ENCODE data around the gene NACC2. TPM values are rescaled to one million over a fixed set of nuclear protein-coding genes. Genes with fewer than 3 reads are reported as not detected.

Gene NACC2
- total and polyA plus RNA-seq, 2 donors (not counting 3 experiments of a cell fraction or from before 2014, with no cell fraction given), result 15.8 to 27.1 TPM

- BruUV-seq (replicated peaks), result no TSS peak
- Histone ChIP-seq H3K4me1 (ENCODE audit: control insufficient read depth, extremely low read depth, insufficient read depth, low read length) (no peaks in the 10 kb centered on the region), H3K9me1 (replicated peaks; ENCODE audit: control insufficient read depth, extremely low read depth, insufficient read depth, low read length) (no peaks in the 10 kb centered on the region), H3K79me2 (ENCODE audit: control insufficient read depth, insufficient read depth, low read length) (peaks cover 61% of the 10 kb centered on the region), H3K27me3 (ENCODE audit: control insufficient read depth in 2 of 2, insufficient read depth in 2 of 2, low read length in 2 of 2) (no peaks in the 10 kb centered on the region), H2AFZ (ENCODE audit: low read depth, low read length) (no peak overlapping the region), H3K36me3 (ENCODE audit: control insufficient read depth in 2 of 2, extremely low read depth in 1 of 2, insufficient read depth in 2 of 2, low read length in 2 of 2) (peaks cover 0 to 8% of the 10 kb centered on the region in 2 experiments), H3K4me3 (replicated peaks in 1 of 3; ENCODE audit: insufficient read depth in 1 of 3, low read depth in 1 of 3, low read length in 3 of 3) (no peak overlapping the region), H3K27ac (ENCODE audit: insufficient read depth, low read depth, low read length) (no peak overlapping the region), H4K20me1 (replicated peaks; ENCODE audit: control insufficient read depth, extremely low read depth, insufficient read depth, low read length) (no peaks in the 10 kb centered on the region), H3K4me2 (ENCODE audit: insufficient read depth, low read length) (no peak overlapping the region), H3K9me3 (replicated peaks; ENCODE audit: control insufficient read depth, insufficient read depth, low read length) (no peaks in the 10 kb centered on the region), H3K9ac (replicated peaks; ENCODE audit: extremely low read depth, insufficient read depth, low read length) (no peak overlapping the region)
- POLR2A ChIA-PET, result no interaction called here
- dilution Hi-C loops (cut with MboI; ENCODE audit: extremely low pct_ligation_motif_present, low sequenced_read_pairs), result no loop called here
- TF ChIP-seq, protein P1, sequence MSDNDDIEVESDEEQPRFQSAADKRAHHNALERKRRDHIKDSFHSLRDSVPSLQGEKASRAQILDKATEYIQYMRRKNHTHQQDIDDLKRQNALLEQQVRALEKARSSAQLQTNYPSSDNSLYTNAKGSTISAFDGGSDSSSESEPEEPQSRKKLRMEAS (IDR thresholded peaks at IDR 0.05; ENCODE audit: insufficient read depth, insufficient read length), result no peak
- TF ChIP-seq GATA2 (IDR thresholded peaks at IDR 0.05; ENCODE audit: insufficient read depth, insufficient read length, low read depth, low read length), result no peak
- TF ChIP-seq MYC (IDR thresholded peaks at IDR 0.05; ENCODE audit: low read depth, low read length), result no peak
- no peak for TF ChIP-seq EZH2 (IDR thresholded peaks at IDR 0.05; ENCODE audit: borderline replicate concordance, low read depth, low read length, severe bottlenecking)
- TF ChIP-seq POLR2A (IDR thresholded peaks at IDR 0.05; ENCODE audit: low read depth, low read length), result no peak
- TF ChIP-seq JUN (IDR thresholded peaks at IDR 0.05; ENCODE audit: borderline replicate concordance, insufficient read depth, insufficient read length, low read depth), result no peak
- no peak for TF ChIP-seq POLR2AphosphoS5 (IDR thresholded peaks at IDR 0.05; ENCODE audit: insufficient read depth, low read depth, low read length)
- TF ChIP-seq, protein P2, sequence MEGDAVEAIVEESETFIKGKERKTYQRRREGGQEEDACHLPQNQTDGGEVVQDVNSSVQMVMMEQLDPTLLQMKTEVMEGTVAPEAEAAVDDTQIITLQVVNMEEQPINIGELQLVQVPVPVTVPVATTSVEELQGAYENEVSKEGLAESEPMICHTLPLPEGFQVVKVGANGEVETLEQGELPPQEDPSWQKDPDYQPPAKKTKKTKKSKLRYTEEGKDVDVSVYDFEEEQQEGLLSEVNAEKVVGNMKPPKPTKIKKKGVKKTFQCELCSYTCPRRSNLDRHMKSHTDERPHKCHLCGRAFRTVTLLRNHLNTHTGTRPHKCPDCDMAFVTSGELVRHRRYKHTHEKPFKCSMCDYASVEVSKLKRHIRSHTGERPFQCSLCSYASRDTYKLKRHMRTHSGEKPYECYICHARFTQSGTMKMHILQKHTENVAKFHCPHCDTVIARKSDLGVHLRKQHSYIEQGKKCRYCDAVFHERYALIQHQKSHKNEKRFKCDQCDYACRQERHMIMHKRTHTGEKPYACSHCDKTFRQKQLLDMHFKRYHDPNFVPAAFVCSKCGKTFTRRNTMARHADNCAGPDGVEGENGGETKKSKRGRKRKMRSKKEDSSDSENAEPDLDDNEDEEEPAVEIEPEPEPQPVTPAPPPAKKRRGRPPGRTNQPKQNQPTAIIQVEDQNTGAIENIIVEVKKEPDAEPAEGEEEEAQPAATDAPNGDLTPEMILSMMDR (IDR thresholded peaks at IDR 0.05; ENCODE audit: extremely low read depth in 1 of 2, insufficient read depth in 1 of 2, low read depth in 1 of 2, low read length in 2 of 2), result no peak
- no peak for TF ChIP-seq FOS (IDR thresholded peaks at IDR 0.05; ENCODE audit: borderline replicate concordance, insufficient read depth, low read length)
- DNase-seq (ENCODE audit: low read depth, low spot score) (no peak), FAIRE-seq (no peak)
- CTCF ChIA-PET, result no interaction called here
- intact Hi-C loops (cut with micrococcal nuclease), result no loop called here
Observed at GRCh38 chr9:136075881-136076678, 19.0 kb downstream of the NACC2 start.
